Femur (tissue), 1 donor: Measurements from ENCODE around the gene OLFM3.

Source experiments
- DNase-seq: peaks from one replicate; pipeline ENCODE4 v3.0.0-alpha.2; 2017

Gene OLFM3

DNA sequence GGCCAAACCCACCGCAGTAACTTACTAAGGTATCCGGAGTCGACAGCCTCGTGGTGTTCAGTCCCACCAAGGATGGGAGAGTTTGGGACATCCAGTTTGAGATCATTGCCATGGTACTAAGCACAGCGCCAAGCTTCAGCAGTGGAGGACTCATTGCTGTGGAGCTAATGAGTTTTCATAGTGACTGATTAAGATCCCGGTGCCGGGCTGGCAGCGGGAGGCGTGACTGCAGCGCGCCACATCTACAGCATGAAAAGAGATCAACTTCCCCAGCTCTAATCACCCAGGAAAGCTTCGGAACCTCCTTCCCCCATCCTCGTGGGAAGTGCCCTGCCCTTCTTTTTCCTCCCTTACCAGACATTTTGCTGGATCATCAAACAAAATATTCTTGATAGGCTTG lies 149.9 kb downstream of the OLFM3 start:
- DNase-seq, result no peak

DNA sequence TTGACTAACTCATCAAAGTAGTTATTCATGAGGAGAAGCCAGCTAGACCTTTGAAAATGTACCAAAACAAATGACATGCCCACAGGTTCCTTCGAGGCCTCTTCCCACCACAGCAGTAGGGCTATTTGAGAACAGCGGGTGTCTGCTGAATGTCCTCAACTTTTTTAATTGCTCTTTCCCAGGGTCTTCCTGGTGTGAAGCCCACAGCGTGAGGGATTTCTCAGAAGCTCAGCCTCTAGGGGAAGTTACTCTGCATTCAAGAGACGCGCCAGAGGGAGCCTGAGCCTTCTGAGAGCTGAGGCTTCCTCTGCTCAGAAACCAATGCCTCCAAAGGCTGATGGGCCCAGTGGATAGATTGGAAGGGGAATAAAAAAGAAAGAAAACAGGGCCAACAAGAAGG lies 153.6 kb downstream of the OLFM3 start:
- DNase-seq, result no peak

DNA sequence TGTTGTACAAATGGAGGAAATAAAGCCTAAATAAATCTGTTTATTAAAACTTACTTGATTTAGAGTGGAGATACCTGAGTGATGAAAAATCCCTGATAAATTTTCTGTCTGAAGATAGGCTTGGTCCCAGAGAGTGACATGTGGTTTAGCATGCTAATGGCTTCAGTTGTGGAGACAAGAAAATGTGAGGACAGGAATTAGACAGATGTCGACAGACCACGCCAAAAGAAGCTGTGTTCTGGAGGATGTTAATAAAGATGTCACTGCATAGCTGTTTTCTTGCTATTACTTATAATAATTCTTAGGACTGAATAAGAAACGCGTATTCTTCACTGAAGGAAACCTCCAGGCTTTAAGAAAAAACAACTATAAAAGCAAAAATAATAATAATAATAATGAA lies 154.9 kb downstream of the OLFM3 start:
- no peak for DNase-seq

DNA sequence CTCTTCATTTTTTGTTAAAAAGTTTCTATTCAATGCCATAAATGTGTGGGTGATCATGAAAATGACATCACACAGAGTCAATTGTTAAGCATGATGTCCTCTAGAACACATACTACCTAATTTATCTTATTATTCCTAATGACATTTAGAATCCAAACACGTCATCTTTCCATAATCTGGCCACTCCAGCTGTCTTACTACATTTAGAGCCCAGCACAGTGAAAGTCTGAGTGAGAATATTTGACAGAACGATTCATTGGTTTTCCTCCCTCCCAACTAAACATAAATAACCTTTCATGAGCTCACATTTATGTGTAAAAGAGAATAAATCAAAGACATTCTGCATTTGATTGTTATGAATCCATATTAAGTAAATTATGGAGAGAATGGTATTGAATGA lies 160.7 kb downstream of the OLFM3 start:
- no peak for DNase-seq

DNA sequence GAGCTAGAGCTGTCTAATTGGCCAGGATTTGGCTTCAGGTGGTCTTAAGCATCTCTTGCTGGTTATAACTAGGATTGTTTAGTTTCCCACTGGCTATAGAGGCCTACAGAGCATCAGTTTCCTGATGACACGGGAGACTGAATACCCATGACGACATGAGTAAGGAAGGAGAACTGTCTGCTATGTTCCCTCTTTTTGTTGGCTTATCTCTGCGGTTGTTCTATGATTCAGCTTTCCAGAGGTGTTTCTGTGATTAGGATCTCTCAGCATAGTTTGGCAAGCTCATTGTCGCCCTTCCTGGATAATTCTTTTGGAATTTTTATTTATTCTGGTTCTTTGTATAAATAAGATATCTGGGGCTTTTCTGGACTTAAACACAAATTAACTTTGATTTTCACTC lies 163.4 kb downstream of the OLFM3 start:
- no peak for DNase-seq

DNA sequence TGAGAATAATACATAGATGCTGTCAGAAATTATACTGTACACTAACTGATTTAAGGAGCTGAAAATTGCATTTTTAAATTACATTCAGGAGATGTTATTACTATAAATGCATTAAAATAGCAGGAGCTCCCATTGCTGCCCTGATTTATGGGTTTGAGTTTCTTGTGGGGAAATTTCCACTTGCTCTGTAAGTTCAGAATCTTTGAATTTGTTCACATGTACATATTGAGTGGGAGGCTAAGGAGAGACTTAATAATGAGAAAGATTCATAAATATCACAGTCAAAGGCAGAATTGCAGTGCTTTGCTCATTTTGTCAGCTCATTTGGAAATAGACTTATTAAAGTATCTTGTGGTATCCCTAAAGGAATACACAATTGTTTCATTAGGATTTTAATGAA lies 170.3 kb downstream of the OLFM3 start:
- no peak for DNase-seq

DNA sequence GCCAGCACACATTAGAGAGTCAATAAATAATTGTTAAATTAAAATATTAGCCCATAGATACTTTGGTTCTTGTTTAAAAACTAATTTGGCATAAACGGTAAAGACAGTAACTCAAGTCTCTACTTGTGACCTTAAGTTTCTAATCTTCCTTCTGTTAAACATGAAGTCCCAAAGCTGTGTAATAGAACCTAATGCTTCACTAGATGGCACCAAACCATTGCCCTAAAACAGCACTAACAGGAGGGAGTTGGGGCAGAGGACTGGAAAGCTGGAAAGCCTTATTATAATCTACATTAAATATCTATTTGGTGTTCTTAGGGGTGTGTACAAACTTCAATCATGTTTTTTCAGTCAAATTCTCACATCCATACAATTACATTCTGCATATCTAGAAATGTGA lies 176.7 kb downstream of the OLFM3 start:
- DNase-seq, result no peak

DNA sequence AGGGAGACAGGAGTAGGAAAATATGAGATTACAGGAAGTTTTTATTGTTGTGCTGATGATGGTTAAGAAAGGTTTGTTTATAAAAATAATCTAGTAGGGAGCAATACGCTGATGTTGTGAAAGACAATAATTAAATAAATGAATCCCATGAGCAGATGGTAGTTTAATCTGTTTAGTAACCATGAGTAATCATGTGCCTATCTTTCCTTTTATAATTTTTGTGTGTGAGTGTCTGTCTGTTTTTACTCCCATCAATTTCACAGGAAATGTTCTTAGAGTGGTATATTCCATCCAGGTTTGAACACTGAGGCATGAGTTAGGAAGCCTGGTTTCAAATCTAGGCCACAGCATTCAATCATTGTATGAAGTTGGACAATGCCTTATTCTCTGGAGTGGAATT lies 180.5 kb downstream of the OLFM3 start:
- DNase-seq, result no peak

DNA sequence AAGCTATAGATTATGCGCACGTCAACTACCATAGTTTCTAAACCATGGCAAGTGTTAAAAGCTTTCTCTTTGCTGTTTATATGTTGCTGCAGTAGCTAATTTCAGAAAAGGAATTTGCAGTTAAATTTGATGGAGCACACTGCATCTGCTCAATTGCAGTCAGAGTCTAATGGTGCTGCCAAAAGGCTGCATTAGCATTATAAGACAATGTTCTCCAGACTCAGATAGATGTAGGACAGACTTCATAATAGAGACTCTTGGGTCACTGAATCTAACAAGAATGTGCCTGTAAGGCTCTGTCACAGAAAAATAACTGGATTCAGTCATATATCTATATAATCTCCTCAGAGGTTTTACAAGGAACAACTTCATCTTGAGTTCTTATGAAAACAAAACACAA lies 198.3 kb downstream of the OLFM3 start:
- DNase-seq, result no peak

DNA sequence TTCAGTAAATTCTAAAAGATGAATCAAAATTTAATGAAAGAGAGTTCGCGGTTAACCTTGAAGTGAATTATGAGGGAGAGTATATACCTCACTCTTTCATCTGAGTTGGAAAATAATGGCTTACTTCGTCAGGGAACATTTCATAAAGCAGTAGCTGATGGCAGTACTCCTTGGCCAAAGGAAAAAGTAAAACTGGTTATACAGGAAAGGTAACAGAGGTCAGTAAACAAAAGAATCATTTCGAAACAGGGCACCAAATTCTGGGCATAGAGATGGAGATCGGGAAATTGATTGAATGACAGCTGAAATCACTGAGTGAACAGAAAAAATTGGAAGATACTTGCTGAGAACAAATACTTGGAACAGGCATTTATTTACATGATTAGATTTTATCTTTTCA lies 199.0 kb downstream of the OLFM3 start:
- no peak for DNase-seq

DNA sequence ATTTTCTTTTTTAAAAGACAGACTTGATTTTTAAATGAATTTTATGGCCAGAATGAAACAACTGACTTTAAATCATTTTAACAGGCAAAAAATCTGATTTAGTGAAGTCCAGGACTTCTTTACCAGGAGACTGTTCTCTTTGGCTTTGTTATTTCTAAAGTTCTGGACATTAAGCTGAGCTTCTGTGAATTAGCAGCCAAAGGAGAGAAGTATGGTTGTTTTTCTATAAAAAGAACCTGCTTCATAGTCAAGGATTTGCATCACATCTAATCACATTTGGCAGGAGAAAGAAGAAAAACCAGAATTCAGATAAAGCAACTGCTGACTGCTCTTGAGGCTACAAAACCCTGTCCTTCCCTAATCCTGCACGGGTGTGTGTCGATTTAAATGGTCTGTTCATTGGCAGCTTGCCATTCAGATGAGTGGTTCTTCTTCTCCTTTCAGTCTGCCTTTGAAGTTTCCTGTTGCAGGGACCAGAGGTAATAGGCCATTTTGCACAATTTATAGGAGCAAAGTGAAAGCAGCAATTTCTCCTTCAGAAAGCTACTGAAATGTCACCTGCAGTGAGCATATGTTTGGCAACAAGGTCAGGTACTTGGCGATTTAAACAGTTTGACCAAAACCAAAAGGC lies 215.4 kb downstream of the OLFM3 start:
- no peak for DNase-seq

DNA sequence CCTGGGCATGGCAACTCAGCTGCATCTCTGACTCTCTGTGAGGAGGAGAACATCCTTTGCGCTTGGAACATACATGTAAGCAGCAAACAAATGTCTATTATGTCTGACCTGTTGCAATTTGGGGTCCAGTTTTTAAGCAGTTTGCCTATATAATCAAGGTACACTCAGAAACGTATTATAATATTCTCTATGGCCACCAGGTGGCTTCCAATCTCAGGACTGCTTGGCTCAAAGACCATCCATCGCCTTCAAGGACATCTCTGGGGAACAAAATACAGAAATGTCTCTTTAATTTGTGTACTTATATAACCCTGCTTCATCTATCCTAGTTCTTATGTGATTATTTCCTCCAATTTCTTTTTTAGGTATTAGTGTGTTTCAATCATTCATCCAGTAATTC lies 227.2 kb downstream of the OLFM3 start:
- no peak for DNase-seq

DNA sequence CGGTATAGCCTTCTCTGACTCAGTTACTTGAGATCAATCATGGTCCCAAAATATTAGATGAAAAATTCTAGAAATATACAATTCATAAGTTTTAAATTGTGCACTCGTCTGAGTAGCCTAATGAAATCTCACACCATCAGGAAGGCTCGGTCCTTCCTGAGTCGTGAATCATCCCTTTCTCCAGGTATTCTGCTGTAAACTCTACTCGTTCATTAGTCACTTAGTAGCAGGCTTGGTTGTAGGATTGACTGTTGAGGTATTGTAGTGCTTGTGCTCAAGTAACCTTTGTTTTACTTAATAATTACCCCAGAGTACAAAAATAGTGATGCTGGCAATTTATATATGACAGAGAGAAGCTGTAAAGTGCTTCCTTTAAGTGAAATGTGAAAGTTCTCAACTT lies 238.7 kb downstream of the OLFM3 start:
- no peak for DNase-seq

DNA sequence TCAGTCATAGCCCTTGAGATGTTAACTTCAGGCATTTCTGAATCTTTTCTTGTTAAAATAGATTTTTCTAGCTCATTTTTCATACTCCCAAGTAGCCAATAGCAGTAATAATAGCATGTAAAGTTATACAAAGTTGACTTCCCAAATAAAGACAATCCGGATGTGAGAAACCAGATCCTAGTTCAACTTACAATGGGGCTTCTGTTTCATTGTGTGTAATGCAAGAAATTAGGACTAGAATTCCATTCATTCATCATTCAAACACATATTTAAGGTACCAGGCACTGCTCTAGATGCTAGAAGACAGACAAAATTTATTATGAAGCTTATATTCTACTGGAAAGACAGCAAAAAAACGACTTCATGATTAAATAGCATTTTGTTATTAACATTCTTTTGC lies 240.3 kb downstream of the OLFM3 start:
- DNase-seq, result no peak
